HL-60/S4 treated with phorbol 12-myristate 13-acetate at 8.2 ng/mL for 4 days and 3 days (cell line): ENCODE results near the gene ACSL4.

Experiments used
- in situ Hi-C: fragments of 300-500 bp; cut with MboI; formaldehyde crosslinking; loops from 2 replicates; pipeline ENCODE4 v1.15.0; 2022; ENCODE audit warnings: low sequenced_read_pairs

Gene ACSL4

DNA sequence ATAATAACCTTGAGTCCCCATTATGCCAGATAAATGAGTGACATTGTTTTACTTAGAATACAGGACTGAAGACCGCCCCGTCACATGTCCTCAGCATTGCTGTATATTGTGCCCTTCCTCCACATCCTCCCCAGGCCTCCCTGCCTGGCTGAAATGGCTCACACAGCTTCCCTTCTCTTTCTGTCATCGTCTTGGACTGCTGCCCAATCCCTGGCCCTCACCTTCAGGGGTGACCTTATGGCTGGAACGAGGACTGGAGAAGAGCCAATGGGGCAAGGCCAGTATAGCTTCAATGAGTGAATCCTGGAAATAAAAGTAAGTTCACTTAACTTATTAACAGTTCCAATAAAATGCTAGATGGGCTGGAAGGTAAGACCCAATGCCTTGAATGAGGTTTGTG is 110.8 kb downstream of the ACSL4 start:
- in situ Hi-C loops: no loop called here

DNA sequence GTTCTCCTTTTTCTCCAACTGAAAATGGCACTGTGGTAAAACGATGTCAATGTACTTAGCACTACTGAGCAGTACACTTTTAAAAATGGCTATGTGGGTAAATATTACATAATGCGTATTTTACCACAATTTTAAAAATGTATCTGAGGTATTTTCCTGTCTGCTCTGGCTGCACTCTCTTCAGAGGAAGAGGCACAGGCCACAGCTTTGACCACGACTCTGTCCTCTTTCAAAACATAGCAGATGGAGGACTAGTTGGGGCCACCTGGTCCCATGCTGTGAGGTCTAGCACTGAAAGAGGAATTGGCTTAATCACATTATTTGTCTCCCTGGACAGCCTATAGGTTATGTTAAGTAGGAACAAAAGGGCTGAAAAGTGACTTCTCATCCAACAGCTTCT is 113.3 kb downstream of the ACSL4 start:
- in situ Hi-C loops: no loop called here

- in situ Hi-C loops: no loop called here
Observed at GRCh38 chrX:109614951-109615350, 118.1 kb downstream of the ACSL4 start.

DNA sequence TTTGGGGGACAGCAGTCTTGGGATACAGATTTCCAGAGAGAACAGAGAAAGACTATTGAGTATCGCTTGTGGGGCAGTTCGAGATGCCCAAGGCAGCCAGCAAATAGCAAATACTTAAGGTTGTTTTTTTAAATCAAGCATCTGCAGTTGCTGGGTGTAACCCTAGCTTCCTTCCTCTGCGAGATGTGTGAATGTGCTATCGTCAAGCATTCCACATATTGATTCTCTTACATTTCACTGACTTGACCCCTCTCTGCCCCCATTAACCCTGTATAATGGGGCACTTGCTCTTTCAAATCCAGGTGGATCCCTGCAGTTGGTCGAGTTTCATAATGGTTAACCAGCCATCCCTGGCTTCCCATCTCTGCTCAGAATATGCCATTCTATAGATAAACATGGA is 131.6 kb downstream of the ACSL4 start:
- in situ Hi-C loops: no loop called here

DNA sequence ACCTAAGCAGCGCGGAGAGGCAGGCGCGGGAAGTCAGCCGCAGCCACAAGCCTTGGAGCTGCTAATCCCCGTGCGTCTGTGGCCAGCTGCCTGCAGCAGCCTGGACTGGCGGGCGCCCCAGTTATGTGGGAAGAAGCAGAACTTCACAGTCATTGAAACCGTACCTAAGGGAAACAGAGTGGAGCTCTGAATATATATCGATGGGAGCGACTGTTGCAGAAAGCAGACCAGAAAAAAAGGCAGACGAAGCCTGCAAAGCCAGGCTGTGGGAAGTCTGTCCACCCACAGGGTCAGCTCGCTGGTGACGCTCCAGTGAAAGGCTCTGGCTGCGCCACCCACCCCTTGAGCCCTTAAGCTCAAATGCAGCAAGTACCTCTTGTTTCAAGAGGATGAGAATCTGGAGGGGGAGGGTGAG is 132.8 kb downstream of the ACSL4 start:
- in situ Hi-C loops: no loop called here

- in situ Hi-C loops: no loop called here
Observed at GRCh38 chrX:109596015-109596414, 137.0 kb downstream of the ACSL4 start.
